HG03565 (cell line): Measurements from ENCODE around the gene APOL1.
"Not testable (repeated sequence)": the region's sequence is repeated elsewhere in the genome, so short reads cannot be mapped to it uniquely, and the experiment has no call there.

Source experiments
- ATAC-seq: cut with Tn5 transposase; IDR thresholded peaks from one replicate; pipeline ENCODE4 v1.9.1; 2021; ENCODE audit warnings: mild to moderate bottlenecking, moderate library complexity; ENCODE audit not compliant: unreplicated experiment

Gene APOL1

DNA sequence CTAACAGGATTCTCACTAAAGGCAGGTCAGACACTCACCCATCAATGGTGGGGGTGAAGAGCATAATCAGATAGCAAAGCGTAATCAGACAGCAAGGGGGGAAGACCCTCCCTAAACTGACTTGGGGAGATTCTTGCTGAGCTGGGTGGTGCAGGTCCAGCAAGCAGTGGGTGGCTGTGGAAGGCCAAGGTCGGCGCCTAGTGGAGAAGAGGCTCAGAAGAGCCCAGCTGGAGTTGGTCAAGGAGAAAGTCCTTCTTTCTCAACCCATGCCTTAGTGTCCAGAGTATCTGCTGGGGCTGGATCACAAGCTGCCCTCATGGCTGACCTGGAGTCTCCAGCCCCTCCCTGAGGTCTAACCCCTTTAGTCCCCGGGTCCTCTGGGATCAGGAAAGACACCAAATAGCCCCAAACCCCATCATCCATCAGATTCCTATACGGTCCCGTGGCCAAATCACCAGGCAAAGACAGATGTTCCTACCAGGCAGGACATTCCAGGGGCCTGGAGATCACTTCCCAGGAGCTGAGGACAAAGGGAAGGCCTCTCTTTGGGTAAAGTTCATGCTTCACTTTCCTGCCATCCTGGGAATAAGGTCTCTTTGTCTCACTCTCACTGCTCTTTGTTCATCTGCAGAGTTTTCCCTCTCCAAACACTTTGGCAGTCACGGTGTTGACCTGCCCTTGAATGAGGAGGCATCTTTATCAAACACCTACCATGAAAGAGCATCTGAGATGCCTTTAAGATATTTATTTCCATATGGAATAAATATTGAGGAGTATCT, 11.1 kb downstream of the APOL1 start:
- ATAC-seq = not testable (repeated sequence)

GRCh38 chr22:36267058-36267457, 14.1 kb downstream of the APOL1 start:
- ATAC-seq = no peak

GRCh38 chr22:36267896-36268485, 15.1 kb downstream of the APOL1 start:
- ATAC-seq = no peak

GRCh38 chr22:36271231-36271630, 18.3 kb downstream of the APOL1 start:
- ATAC-seq = not testable (repeated sequence)

- not testable (repeated sequence) for ATAC-seq
Observed at GRCh38 chr22:36271951-36272350, 19.0 kb downstream of the APOL1 start.

- ATAC-seq = no peak
Observed at GRCh38 chr22:36274531-36274930, 21.6 kb downstream of the APOL1 start.

- no peak for ATAC-seq
Observed at GRCh38 chr22:36277482-36278291, 24.8 kb downstream of the APOL1 start.

- ATAC-seq = no peak
Observed at GRCh38 chr22:36279219-36279666, 26.3 kb downstream of the APOL1 start.

DNA sequence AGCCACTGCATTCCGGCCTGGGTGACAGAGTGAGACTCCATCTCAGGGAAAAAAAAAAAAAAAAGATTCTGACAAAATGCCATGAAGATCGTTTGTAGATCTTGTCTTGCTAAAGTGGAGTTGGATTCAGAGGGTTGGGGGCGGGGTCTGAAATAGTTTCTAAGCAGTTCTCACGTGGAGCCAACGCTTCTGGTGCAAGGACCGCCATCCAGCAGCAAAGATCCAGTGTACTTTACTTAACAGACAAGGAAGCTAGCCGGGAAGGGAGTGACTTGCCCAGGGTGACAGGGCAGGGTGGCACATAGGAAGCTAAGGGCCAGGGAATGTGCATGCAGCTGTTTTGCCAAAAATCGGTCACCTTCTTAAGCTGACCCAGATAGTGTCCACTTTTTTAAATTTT, 27.4 kb downstream of the APOL1 start:
- no peak for ATAC-seq

GRCh38 chr22:36281781-36282327, 28.9 kb downstream of the APOL1 start:
- ATAC-seq = no peak

DNA sequence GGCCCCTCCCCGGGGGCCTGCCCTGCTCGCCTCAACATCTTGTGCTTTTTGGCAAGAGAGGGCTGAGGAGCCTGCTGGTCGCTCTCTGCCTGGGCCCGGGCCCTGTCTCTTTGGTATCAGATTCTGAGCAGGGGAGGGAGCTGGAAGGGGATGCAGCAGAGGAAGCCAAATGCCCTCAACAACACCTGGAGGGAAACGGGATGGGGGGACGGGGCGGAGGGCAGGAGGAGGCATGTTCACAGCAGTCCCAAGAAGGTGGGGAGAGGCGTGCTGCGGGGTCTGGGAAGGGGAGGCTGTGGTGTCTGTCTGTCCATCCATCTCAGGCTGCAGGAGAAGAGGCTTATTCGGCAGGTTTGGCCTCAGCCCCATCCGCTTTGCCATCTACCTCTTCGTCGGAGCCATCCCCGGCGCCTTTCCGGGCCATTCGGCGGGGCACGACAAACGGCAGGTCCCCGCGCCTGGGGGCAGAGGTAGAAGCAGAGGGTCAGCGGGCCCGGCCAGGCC, 29.4 kb downstream of the APOL1 start:
- ATAC-seq = no peak

- no peak for ATAC-seq
Observed at GRCh38 chr22:36284171-36284571, 31.2 kb downstream of the APOL1 start.

DNA sequence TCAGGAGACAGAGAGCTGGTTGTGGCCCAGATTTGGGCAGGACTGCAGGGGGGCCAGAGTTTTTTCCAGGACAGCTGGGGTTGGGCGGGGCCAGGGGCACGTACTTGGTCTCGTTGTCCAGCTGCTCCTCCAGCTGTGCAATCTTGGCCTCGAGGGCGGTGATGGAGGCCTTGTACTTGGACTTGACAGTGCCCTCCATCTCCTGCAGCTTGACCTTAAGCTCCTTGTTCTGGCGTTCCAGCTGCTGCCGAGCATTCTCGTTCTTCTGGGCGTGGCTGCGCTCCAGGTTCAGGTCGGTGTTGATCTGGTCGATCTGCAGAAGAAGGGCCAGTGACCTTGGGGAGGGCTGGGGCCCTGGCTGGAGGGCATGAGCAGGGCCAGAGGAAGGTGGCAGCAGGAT, 32.1 kb downstream of the APOL1 start:
- no peak for ATAC-seq

DNA sequence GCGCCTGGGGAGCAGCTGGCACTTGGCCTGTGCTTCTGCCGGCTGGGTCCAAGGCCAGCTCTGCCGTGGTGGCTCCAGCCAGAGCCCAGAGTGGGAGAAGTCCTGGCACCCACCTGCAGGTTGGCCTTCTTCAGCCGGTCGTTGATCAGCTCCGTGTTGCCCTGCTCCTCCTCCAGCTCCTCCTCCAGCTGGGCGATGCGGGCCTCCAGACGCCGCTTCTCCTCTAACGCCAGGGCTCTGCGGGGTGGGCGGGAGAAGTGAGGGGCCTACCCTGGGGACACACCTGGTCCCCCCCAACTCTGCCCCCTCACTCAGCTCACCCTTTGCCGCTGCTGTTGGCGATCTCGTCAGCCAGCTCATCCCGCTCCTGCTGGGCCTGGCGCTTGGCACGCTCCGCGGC, 32.6 kb downstream of the APOL1 start:
- no peak for ATAC-seq

GRCh38 chr22:36286096-36286957, 33.4 kb downstream of the APOL1 start:
- no peak for ATAC-seq

- no peak for ATAC-seq
Observed at GRCh38 chr22:36287881-36288515, 35.1 kb downstream of the APOL1 start.

GRCh38 chr22:36288571-36289405, 35.9 kb downstream of the APOL1 start:
- ATAC-seq = no peak

GRCh38 chr22:36289406-36289870, 36.5 kb downstream of the APOL1 start:
- no peak for ATAC-seq

GRCh38 chr22:36289948-36290371, 37.0 kb downstream of the APOL1 start:
- not testable (repeated sequence) for ATAC-seq
